HEK293 (cell line): Measurements from ENCODE around the gene DLX4.
A peak's percentile ranks its signal among the peaks of the same experiment; 100 is the strongest.

Experiments used
- BCL11B ChIP-seq: fragments of 450-650 bp; formaldehyde crosslinking; IDR thresholded peaks from 2 replicates; pipeline ENCODE4 v1.5.1; 2016; ENCODE audit warnings: low read depth, missing biosample characterization, missing genetic modification characterization
- EGR2 ChIP-seq: fragments of 450-650 bp; formaldehyde crosslinking; IDR thresholded peaks from 2 replicates; pipeline ENCODE4 v1.5.1; 2016; ENCODE audit warnings: low read depth, missing biosample characterization, missing genetic modification characterization
- GLIS1 ChIP-seq: fragments of 450-650 bp; formaldehyde crosslinking; IDR thresholded peaks from 2 replicates; pipeline ENCODE4 v1.5.1; 2016; ENCODE audit warnings: missing biosample characterization, missing genetic modification characterization
- GLIS2 ChIP-seq: fragments of 450-650 bp; formaldehyde crosslinking; IDR thresholded peaks from 2 replicates; pipeline ENCODE4 v1.5.1; 2016; ENCODE audit warnings: missing biosample characterization, missing genetic modification characterization
- KLF8 ChIP-seq: fragments of 450-650 bp; formaldehyde crosslinking; IDR thresholded peaks from 2 replicates; pipeline ENCODE4 v1.5.1; 2016; ENCODE audit warnings: missing biosample characterization, missing genetic modification characterization
- MZF1 ChIP-seq: fragments of 450-650 bp; formaldehyde crosslinking; IDR thresholded peaks from 2 replicates; pipeline ENCODE4 v1.5.1; 2017; ENCODE audit warnings: missing biosample characterization, missing genetic modification characterization, borderline replicate concordance
- PRDM6 ChIP-seq: fragments of 450-650 bp; formaldehyde crosslinking; IDR thresholded peaks from 2 replicates; pipeline ENCODE4 v1.5.1; 2017; ENCODE audit warnings: missing biosample characterization, missing genetic modification characterization
- SP3 ChIP-seq: fragments of 450-650 bp; formaldehyde crosslinking; IDR thresholded peaks from 2 replicates; pipeline ENCODE4 v1.5.1; 2016; ENCODE audit warnings: missing biosample characterization, missing genetic modification characterization
- ZBTB7A ChIP-seq: fragments of 450-650 bp; formaldehyde crosslinking; IDR thresholded peaks from 2 replicates; pipeline ENCODE4 v1.5.1; 2016; ENCODE audit warnings: low read depth, missing biosample characterization, missing genetic modification characterization
- ZBTB8A ChIP-seq: fragments of 450-650 bp; formaldehyde crosslinking; IDR thresholded peaks from 2 replicates; pipeline ENCODE4 v1.5.1; 2016; ENCODE audit warnings: missing biosample characterization, missing genetic modification characterization
- ZEB2 ChIP-seq: fragments of 450-650 bp; formaldehyde crosslinking; IDR thresholded peaks from 2 replicates; pipeline ENCODE4 v1.5.1; 2016; ENCODE audit warnings: missing biosample characterization, missing genetic modification characterization
- ZFHX2 ChIP-seq: fragments of 450-650 bp; formaldehyde crosslinking; conservative IDR thresholded peaks from 2 replicates; pipeline ENCODE4 v1.5.1; 2016; ENCODE audit warnings: missing biosample characterization, missing genetic modification characterization
- ZFP37 ChIP-seq: fragments of 450-650 bp; formaldehyde crosslinking; IDR thresholded peaks from 2 replicates; pipeline ENCODE4 v1.5.1; 2016; ENCODE audit warnings: missing biosample characterization, missing genetic modification characterization
- ZFP69B ChIP-seq: fragments of 450-650 bp; formaldehyde crosslinking; IDR thresholded peaks from 2 replicates; pipeline ENCODE4 v1.5.1; 2016; ENCODE audit warnings: missing biosample characterization, missing genetic modification characterization
- ZNF155 ChIP-seq: fragments of 450-650 bp; formaldehyde crosslinking; IDR thresholded peaks from 2 replicates; pipeline ENCODE4 v1.5.1; 2016; ENCODE audit warnings: missing biosample characterization, missing genetic modification characterization
- ZNF2 ChIP-seq: fragments of 450-650 bp; formaldehyde crosslinking; IDR thresholded peaks from 2 replicates; pipeline ENCODE4 v1.5.1; 2016; ENCODE audit warnings: missing biosample characterization, missing genetic modification characterization
- ZNF214 ChIP-seq: fragments of 450-650 bp; formaldehyde crosslinking; IDR thresholded peaks from 2 replicates; pipeline ENCODE4 v1.5.1; 2017; ENCODE audit warnings: missing biosample characterization, mild to moderate bottlenecking, missing genetic modification characterization, borderline replicate concordance
- ZNF280D ChIP-seq: fragments of 450-650 bp; formaldehyde crosslinking; IDR thresholded peaks from 2 replicates; pipeline ENCODE4 v1.5.1; 2016; ENCODE audit warnings: missing biosample characterization, missing genetic modification characterization
- ZNF335 ChIP-seq: fragments of 450-650 bp; formaldehyde crosslinking; conservative IDR thresholded peaks from 2 replicates; pipeline ENCODE4 v1.5.1; 2016; ENCODE audit warnings: missing biosample characterization, missing genetic modification characterization
- ZNF391 ChIP-seq: fragments of 450-650 bp; formaldehyde crosslinking; IDR thresholded peaks from 2 replicates; pipeline ENCODE4 v1.5.1; 2016; ENCODE audit warnings: low read depth, missing biosample characterization, missing genetic modification characterization, borderline replicate concordance
- ZNF521 ChIP-seq: fragments of 450-650 bp; formaldehyde crosslinking; IDR thresholded peaks from 2 replicates; pipeline ENCODE4 v1.5.1; 2017; ENCODE audit warnings: missing biosample characterization, mild to moderate bottlenecking, missing genetic modification characterization
- ZNF654 ChIP-seq: fragments of 450-650 bp; formaldehyde crosslinking; IDR thresholded peaks from 2 replicates; pipeline ENCODE4 v1.5.1; 2016; ENCODE audit warnings: low read depth, missing biosample characterization, missing genetic modification characterization
- ZNF670 ChIP-seq: fragments of 450-650 bp; formaldehyde crosslinking; IDR thresholded peaks from 2 replicates; pipeline ENCODE4 v1.5.1; 2016; ENCODE audit warnings: missing biosample characterization, missing genetic modification characterization, low read depth
- ZNF692 ChIP-seq: fragments of 450-650 bp; formaldehyde crosslinking; IDR thresholded peaks from 2 replicates; pipeline ENCODE4 v1.5.1; 2016; ENCODE audit warnings: missing biosample characterization, missing genetic modification characterization
- ZSCAN16 ChIP-seq: fragments of 450-650 bp; formaldehyde crosslinking; IDR thresholded peaks from 2 replicates; pipeline ENCODE4 v1.5.1; 2016; ENCODE audit warnings: missing biosample characterization, missing genetic modification characterization
- TF ChIP-seq, protein P1 (sequence below): fragments of 450-650 bp; formaldehyde crosslinking; IDR thresholded peaks from 2 replicates; pipeline ENCODE4 v1.5.1; 2017; ENCODE audit warnings: missing biosample characterization, missing genetic modification characterization
- TF ChIP-seq, protein P2 (sequence below): fragments of 450-650 bp; formaldehyde crosslinking; IDR thresholded peaks from 2 replicates; pipeline ENCODE4 v1.5.1; 2016; ENCODE audit warnings: missing biosample characterization, missing genetic modification characterization
- TF ChIP-seq, protein P3 (sequence below): fragments of 450-650 bp; formaldehyde crosslinking; optimal IDR thresholded peaks from 2 replicates; pipeline ENCODE3; 2016; ENCODE audit warnings: missing biosample characterization, mild to moderate bottlenecking, missing genetic modification characterization

DLX4 gene

GRCh38 chr17:49996495-49997300, 27.7 kb downstream of the DLX4 start (continued):
- TF ChIP-seq ZNF670, result no peak
- TF ChIP-seq, protein P1, sequence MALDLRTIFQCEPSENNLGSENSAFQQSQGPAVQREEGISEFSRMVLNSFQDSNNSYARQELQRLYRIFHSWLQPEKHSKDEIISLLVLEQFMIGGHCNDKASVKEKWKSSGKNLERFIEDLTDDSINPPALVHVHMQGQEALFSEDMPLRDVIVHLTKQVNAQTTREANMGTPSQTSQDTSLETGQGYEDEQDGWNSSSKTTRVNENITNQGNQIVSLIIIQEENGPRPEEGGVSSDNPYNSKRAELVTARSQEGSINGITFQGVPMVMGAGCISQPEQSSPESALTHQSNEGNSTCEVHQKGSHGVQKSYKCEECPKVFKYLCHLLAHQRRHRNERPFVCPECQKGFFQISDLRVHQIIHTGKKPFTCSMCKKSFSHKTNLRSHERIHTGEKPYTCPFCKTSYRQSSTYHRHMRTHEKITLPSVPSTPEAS (tag by site-specific recombination), result 0 out of 2 replicates have a peak, but pooled peaks have one; percentile 36
- 0 out of 2 replicates have a peak, but pooled peaks have one; percentile 23 for TF ChIP-seq KLF8
- TF ChIP-seq ZNF692 (tag by site-specific recombination), result 0 out of 2 replicates have a peak, but pooled peaks have one; percentile 40
- TF ChIP-seq GLIS2 (tag by site-specific recombination), result peak; percentile 86
- TF ChIP-seq MZF1, result no peak
- 0 out of 2 replicates have a peak, but pooled peaks have one; percentile 18 for TF ChIP-seq BCL11B (tag by site-specific recombination)
- 0 out of 2 replicates have a peak, but pooled peaks have one; percentile 22 for TF ChIP-seq ZNF2 (tag by site-specific recombination)
- peak; percentile 27; the same call in 1 of the 2 replicates for TF ChIP-seq SP3 (tag by site-specific recombination)
- 0 out of 2 replicates have a peak, but pooled peaks have one; percentile 18 for TF ChIP-seq ZBTB8A
- TF ChIP-seq ZNF280D, result peak; percentile 15; the same call in 1 of the 2 replicates
- peak; percentile 20; the same call in 1 of the 2 replicates for TF ChIP-seq EGR2 (tag by site-specific recombination)
- no peak for TF ChIP-seq ZNF155 (tag by site-specific recombination)
- peak; percentile 64 for TF ChIP-seq GLIS1
- peak; percentile 52; the same call in 1 of the 2 replicates for TF ChIP-seq ZFHX2
- TF ChIP-seq ZNF335 (tag by site-specific recombination), result peak; percentile 78
- TF ChIP-seq PRDM6 (tag by site-specific recombination), result no peak
- TF ChIP-seq ZNF654 (tag by site-specific recombination), result peak; percentile 90
- TF ChIP-seq ZFP37 (tag by site-specific recombination), result 0 out of 2 replicates have a peak, but pooled peaks have one; percentile 68
- peak; percentile 36; the same call in 1 of the 2 replicates for TF ChIP-seq ZBTB7A (tag by site-specific recombination)
- 0 out of 2 replicates have a peak, but pooled peaks have one; percentile 30 for TF ChIP-seq ZEB2 (tag by site-specific recombination)
- TF ChIP-seq ZFP69B (tag by site-specific recombination), result 0 out of 2 replicates have a peak, but pooled peaks have one; percentile 25
- no peak for TF ChIP-seq ZNF214 (tag by site-specific recombination)
- TF ChIP-seq ZNF521 (tag by site-specific recombination), result no peak
- TF ChIP-seq, protein P2, sequence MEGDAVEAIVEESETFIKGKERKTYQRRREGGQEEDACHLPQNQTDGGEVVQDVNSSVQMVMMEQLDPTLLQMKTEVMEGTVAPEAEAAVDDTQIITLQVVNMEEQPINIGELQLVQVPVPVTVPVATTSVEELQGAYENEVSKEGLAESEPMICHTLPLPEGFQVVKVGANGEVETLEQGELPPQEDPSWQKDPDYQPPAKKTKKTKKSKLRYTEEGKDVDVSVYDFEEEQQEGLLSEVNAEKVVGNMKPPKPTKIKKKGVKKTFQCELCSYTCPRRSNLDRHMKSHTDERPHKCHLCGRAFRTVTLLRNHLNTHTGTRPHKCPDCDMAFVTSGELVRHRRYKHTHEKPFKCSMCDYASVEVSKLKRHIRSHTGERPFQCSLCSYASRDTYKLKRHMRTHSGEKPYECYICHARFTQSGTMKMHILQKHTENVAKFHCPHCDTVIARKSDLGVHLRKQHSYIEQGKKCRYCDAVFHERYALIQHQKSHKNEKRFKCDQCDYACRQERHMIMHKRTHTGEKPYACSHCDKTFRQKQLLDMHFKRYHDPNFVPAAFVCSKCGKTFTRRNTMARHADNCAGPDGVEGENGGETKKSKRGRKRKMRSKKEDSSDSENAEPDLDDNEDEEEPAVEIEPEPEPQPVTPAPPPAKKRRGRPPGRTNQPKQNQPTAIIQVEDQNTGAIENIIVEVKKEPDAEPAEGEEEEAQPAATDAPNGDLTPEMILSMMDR, result peak; percentile 96
- TF ChIP-seq ZSCAN16 (tag by site-specific recombination), result no peak
- no peak for TF ChIP-seq ZNF391 (tag by site-specific recombination)
- TF ChIP-seq, protein P3, sequence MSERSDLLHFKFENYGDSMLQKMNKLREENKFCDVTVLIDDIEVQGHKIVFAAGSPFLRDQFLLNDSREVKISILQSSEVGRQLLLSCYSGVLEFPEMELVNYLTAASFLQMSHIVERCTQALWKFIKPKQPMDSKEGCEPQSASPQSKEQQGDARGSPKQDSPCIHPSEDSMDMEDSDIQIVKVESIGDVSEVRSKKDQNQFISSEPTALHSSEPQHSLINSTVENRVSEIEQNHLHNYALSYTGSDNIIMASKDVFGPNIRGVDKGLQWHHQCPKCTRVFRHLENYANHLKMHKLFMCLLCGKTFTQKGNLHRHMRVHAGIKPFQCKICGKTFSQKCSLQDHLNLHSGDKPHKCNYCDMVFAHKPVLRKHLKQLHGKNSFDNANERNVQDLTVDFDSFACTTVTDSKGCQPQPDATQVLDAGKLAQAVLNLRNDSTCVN (tag by site-specific recombination), result peak; percentile 26
